ENCODE results near the gene CAMK2G.

Gene CAMK2G

DNA sequence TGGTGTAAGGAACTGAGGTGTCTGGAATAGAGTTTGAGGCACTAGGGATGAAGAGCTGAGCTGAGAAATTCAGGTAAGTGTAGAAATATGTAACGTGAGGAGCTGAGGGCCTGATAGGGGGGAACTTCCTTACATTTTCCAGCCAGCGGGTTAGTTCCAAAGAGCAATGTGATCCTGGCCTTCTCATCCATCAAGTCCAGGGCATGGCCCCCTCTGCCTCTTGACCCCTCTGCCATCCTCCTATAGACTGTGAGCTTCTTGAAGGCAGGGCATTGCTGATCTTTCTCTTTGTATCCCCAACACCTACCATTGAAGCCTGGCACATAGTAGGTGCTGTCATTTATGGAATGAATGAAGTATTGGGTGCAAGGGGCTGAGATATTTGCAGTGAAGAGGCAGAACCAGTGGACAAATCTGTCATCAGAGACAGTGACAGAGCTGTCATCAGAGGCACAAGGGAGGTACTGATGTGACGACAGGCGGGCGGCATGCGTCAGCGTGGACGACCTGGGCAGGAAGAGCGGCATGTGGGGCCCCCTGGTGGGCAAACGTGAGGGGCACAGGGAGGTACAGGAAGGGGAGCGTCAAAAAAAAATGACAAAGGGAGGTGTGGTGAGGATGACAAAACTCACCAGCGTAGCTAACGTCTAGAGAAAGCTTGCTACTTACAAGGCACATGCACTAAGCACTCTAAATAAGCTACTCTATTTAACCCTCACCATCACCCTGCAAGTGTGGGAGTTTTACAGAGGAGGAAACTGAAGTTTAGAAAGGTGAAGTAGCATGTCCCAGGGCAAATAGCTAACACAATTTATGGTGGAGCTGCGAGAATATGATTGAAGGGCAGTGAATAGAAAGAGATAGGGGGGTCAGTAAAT is 5.2 kb upstream of the CAMK2G start:
- DNase-seq (ENCODE audit: low read depth): peak; percentile 85

DNA sequence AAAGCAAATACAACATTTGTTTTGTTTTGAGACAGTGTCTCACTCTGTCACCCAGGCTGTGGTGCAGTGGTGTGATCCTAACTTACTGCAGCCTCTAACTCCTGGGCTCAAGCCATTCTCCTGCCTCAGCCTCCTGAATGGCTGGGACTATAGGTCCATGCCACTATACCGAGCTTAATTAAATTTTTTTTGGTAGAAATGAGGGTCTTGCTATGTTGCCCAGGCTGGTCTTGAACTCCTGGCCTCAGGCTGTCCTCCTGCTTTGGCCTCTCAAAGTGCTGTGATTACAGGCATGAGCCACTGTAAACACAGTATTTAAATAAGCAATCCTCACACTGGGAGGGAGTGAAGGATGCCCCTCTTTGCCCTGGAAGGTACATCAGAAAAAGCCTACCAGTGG is 4.0 kb upstream of the CAMK2G start:
- DNase-seq (ENCODE audit: low read depth): no peak

DNA sequence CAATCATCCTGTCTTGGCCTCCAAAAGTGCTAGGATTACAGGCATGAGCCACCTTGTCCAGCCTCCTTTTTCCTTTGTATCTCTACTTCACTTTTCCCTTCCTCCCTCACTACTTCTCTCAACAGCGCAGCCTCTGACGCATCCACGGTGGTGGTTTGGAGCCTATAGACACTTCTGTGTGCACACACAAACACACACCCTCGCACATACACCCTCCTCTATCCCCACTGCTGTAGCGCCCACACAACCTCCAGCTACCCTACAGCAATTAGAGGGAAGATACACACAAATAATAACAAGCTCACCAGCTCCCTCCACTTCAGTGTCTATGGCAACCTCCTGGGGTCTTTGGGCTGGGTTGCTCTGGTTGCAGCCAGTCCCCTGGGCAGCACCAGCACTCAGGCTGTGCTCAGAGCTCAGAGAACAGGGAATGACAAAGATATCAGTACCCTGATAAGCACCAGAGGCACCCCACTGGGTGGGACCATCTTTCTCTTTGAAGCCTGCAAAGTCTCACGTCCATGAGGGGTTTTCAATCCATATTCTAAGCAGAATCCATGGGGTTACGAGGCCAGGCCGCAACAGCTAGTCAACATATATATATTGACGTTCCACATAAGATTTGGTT is 3.3 kb upstream of the CAMK2G start:
- DNase-seq (ENCODE audit: low read depth): no peak

DNA sequence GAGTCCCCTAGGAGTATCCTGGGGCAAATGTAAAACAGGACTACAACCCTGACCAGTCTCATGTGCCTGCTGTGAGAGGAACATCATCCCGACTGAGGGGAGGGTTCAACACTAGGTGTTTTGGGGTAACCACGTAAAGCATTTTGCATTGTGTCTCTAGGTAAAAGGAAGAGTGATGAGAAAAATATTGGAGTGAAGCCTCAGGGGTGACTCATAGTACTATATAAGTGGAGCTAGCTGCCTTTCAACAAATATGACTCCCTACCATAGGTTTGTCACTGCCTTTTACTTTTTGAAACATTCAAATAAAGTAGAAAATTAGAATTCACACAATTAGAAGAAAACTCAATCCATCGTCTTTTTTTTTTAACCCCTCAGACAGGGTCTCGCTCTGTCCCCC is 2.6 kb upstream of the CAMK2G start:
- DNase-seq (ENCODE audit: low read depth): no peak

- no peak for DNase-seq (ENCODE audit: low read depth)
Observed at GRCh38 chr10:73876566-73876965, 2.2 kb upstream of the CAMK2G start.

DNA sequence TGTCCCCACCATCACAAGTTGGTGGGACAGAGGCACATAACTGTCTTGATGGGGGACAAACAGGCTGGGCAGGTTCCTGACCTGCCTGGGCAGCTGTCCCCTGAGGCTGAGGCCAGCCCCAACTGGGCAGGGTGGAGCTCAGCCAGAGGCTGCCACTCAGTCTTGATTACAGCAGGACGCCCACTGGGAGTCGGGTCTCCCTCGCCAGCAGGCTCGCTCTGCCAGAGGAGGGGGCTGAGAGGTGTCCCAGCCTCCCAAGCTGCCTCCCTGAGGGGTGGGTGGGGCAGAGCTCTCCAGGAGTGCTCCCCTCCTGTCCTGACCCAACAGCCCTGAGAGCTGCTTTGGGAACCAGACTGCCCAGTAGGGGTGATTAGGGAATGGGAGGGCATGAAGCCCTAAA is 1.8 kb upstream of the CAMK2G start:
- no peak for DNase-seq (ENCODE audit: low read depth)

DNA sequence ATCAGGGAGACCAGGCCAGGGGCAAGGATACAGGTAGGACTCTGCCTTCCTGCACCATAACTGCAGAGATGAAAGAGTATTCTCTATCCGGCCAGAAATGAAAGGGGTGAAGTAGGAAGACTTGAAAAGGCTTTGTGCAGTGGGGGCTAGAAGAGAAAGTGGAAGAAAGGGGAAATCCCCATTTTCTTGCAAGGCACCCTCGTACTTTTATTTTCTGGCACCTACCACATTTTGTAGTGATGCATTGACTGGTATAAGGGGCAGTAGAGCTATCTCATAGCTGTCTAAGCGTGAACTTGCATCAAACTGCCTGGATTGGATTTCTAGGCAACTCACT is 752 bp upstream of the CAMK2G start:
- no peak for DNase-seq (ENCODE audit: low read depth)

DNA sequence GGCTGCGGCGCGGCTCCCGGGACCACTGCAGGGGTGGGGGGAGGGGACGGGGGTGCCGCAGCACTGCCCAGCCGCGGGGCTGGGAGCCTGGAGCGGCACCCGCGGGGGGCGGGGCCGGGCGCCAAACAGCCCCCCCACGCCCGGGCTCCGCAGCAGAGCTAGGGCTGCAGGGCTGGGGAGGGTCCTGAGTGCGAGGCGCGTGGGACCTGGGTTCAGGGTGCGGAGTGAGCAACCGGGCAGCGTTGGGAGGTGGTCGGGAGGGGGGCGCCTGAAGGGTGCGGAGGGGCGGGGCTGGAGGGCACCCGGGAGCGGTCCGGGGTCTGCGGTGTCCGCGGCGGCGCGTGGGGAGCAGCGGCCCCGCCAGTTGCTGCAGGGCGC is 528 bp downstream of the CAMK2G start:
- no peak for DNase-seq (ENCODE audit: low read depth)

GRCh38 chr10:73873142-73873837 is 1.1 kb downstream of the CAMK2G start:
- DNase-seq (ENCODE audit: low read depth): no peak

GRCh38 chr10:73872190-73872710 is 2.1 kb downstream of the CAMK2G start:
- DNase-seq (ENCODE audit: low read depth): no peak

- no peak for DNase-seq (ENCODE audit: low read depth)
Observed at GRCh38 chr10:73871295-73872189, 2.8 kb downstream of the CAMK2G start.

DNA sequence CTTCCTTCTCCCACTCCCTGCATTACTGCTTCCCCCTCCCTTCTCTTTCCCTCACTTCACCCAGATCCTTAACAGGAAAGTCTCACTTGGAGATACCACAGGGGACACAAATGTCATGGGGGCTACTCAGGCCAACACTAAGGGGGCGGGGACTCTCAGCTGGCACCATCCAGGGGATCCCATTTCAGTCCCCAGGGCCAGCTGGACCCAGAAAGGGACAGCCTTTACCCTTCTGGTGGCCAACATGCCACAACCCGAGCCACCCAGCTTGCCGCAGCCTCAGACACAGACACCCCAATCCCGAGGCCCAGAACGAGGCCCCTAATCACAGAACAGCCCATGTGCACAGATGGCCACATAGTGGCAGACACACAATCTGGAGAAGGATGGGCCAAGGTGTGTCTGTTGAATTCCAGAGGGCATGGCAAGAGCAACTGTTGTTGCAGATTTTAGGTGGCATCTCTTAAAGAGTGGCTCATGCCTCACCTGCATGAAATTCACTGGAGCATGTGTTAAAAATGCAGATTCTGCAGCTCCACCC is 5.6 kb downstream of the CAMK2G start:
- DNase-seq (ENCODE audit: low read depth): no peak

DNA sequence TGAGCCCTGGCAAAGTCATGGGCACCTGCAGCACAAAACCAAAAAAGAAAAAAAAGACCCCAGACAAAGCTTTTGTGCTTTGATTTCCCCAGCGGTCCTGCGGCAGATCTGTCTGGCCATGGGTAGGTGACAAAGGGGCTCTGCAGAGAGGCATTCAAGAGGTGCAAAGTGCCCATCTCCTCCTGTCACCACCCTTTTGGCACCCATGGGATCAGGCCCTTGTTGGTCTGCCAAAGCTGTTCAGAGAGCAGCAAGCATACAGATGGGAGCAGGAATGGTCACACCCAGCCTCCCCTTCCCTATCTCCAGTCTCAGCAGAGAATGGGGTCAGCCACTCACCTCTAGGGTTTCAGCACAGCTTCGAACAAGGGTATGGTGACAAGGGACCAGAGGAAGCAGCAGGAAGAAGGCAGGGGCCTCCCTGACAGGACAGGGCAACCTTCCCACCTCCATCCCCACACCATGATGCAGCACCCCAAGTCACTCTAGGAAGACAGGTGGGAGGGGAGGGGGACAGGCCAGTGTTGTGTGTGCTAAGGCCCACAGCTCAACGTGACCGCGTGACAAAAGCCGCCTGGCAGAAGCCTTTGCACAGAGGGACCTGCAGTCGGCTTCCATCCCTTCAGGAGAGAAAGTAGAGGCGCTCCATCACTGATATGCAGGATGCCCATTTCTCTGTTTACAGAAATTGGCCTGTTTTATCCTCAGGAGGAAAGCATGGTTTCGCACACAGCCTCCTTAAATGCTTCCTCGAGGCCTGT is 6.3 kb downstream of the CAMK2G start:
- DNase-seq (ENCODE audit: low read depth): no peak

DNA sequence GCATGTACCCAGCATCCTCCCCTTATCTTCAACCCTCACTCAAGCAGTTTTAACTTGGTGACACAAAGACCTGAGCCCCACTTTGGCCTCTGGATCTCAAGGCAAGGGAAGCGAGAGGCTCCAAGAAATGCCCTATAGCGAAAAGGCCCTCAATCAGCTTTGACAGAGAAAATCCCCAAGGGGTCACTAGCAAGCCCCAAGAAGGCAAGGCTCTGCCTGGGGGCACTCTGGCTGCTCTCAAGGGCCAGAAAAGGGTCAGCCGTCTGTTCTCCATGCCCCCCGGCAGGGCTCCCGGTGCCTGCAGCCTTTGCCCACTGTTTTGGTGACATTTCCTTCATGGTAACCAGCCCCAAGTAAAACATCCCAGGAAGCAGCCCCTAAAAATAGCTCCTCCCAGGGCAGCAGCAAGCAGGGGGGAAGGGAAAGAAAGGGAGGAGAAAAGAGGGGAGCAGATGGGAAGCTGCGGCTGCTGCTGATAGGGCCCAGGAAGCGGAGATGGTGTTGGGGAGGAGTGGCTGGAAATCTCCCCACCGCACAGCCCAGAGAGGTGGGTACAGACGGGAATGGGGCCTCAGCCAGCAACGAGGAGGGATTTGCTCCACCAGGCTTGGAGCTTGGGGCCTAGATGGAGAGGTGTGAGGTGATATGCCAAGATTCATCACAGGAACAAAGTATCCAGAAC is 7.1 kb downstream of the CAMK2G start:
- DNase-seq (ENCODE audit: low read depth): no peak

DNA sequence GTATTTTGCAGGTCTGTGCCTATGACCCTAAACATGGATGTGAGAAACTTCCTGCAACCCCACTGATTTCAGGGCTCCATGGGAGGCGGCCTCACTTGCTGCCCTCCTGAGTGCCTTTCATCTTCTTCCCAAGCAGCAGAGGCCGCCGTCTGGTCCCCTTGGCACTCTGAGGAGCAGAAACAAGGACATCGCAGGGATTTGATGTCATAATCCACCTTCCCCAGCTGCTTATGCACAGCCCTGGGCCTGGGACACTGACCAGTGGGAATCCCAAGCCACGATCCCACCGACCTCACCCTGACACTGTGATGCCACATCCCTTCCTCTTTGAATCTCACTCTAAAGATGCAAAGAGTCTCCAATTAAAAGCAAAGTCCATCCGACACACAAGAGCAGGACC is 7.7 kb downstream of the CAMK2G start:
- no peak for DNase-seq (ENCODE audit: low read depth)

DNA sequence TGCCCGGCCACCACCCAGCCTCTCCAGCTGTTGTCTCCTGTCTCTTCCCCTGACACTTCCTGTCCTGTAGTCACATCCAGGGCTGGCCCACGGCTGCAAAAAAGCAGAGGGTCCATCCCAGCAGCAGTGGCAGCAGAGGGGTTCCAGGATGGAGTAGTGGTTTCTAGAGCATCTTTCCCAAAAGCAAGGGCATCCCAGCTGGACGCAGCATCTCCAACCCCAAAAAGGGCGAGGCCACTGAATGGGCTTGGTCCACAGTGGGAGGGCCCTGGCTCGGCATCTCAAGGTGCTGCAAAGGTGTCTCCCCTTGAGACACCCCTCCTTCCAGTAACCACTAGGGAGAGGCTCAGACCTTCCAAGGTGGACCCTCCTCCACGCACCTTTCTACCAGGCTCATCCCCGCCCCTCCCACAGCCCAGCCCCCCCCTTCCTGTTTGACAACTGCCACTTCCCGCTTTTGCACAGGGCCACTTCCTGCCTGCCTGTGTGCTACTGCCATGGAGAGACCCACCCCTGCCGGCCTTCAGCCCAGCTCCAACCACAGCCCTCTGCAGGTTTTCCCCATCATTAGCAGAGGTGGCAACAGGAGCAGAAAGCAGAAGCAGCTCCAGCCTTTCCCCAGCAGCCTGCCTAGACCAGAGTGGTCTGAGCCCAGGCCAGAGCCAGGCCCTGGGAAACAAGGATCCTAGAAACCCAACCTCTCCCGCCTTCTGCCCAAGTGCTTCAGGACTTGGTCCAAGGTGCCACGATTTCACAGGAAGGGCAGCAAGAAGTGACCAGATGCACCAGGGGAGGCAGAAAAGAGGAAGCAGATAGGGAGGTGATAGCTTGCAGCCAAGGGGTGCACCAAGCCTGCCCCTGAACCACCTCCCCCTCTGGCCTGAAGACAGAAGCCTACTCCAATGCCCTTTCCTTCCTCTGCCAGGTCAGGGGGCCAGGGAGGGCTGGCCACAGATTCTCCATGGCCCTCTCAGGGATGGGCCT is 8.6 kb downstream of the CAMK2G start:
- DNase-seq (ENCODE audit: low read depth): no peak

GRCh38 chr10:73865107-73865458 is 9.3 kb downstream of the CAMK2G start:
- DNase-seq (ENCODE audit: low read depth): no peak

DNA sequence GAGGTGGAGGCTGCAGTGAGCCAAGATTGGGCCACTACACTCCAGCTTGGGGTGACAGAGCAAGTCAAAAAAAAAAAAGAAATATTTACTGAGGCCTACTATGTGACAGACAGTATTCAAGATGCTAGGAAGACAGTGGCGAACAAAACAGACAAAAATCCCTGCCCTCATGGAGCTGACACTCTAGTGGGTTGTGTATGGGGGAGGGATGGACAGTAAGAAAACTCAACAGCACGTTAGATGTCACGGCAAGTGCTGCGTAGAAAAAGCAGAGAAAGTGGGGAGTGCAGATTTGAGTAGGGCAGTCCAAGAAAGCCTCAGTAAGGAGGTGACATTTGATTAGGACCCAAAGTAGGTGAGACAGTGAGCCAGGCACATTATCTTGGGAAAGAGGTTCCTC is 10.1 kb downstream of the CAMK2G start:
- no peak for DNase-seq (ENCODE audit: low read depth)

Data from stimulated activated CD8-positive, alpha-beta memory T cell treated with anti-CD3 and anti-CD28 coated beads, Interleukin-7, amount 100 ng/mL, for 24 hours (primary cell).